Spleen (tissue), 7 donors: ENCODE results near the gene FNTB.

ENCODE experiments used
- CTCF ChIP-seq, 11 experiments: fragments of 200-600 bp in 7 of 11; fragments of 450-650 bp in 4 of 11; sonication (generic) in 4 of 11; IDR thresholded peaks in 8 of 11; conservative IDR thresholded peaks in 3 of 11; 1 replicate in 7 of 11; 2 replicates in 4 of 11; pipeline versions ENCODE4 v1.4.0 to v1.8.0; 2016 to 2021; ENCODE audit warnings: antibody characterized with exemption in 11 of 11, inconsistent platforms in 4 of 11, mild to moderate bottlenecking in 1 of 11
- POLR2AphosphoS5 ChIP-seq, 3 donors: sonication (generic); formaldehyde crosslinking; IDR thresholded peaks; one replicate each; pipeline ENCODE4 v1.5.1; 2017; ENCODE audit warnings: antibody characterized with exemption in 3 of 3
- donor health status: DM: no; HTN: no; CAD: no; lungs with moderate emphysema.
- donor health status: DM: no; HTN: no; CAD: no.
- donor health status: DM: no; HTN: no; CAD: no.

GRCh38 chr14:64983439-64984310 is 3.0 kb upstream of the FNTB start:
- TF ChIP-seq CTCF (IDR thresholded peaks at IDR 0.05 in 8 of 11, conservative IDR thresholded peaks at IDR 0.05 in 3 of 11) (peak; percentile 4 to 78 (median 57)), POLR2AphosphoS5 (IDR thresholded peaks at IDR 0.05) (no peak)
